CD4-positive, alpha-beta T cell treated with Interleukin-1 beta for 1 hour (primary cell): Measurements from ENCODE around the gene MTIF2.
"Not testable (repeated sequence)": the region's sequence is repeated elsewhere in the genome, so short reads cannot be mapped to it uniquely, and the experiment has no call there.

Experiments used
- DNase-seq, 2 donors: peaks; one replicate each; pipeline ENCODE4 v3.0.0-alpha.2; 2020 to 2022

The MTIF2 gene

GRCh38 chr2:55191888-55192287 lies 77.1 kb downstream of the MTIF2 start:
- not testable (repeated sequence) for DNase-seq

- not testable (repeated sequence) for DNase-seq
Measured at GRCh38 chr2:55186837-55187236, 82.2 kb downstream of the MTIF2 start.
